HEK293 (cell line): ENCODE results near the gene SLITRK1.

Experiments used
- ATF2 ChIP-seq: fragments of 450-650 bp; formaldehyde crosslinking; IDR thresholded peaks from 2 replicates; pipeline ENCODE4 v1.5.1; 2016; ENCODE audit warnings: missing biosample characterization, missing genetic modification characterization, low read depth
- CTCF ChIP-seq: fragments of 450-650 bp; formaldehyde crosslinking; IDR thresholded peaks from 2 replicates; pipeline ENCODE4 v1.5.1; 2016; ENCODE audit warnings: missing biosample characterization, missing genetic modification characterization
- ZNF629 ChIP-seq: fragments of 450-650 bp; formaldehyde crosslinking; IDR thresholded peaks from 2 replicates; pipeline ENCODE4 v1.5.1; 2017; ENCODE audit warnings: missing biosample characterization, missing genetic modification characterization
- ZNF837 ChIP-seq: fragments of 450-650 bp; formaldehyde crosslinking; IDR thresholded peaks from 2 replicates; pipeline ENCODE4 v1.5.1; 2016; ENCODE audit warnings: missing biosample characterization, missing genetic modification characterization

DNA sequence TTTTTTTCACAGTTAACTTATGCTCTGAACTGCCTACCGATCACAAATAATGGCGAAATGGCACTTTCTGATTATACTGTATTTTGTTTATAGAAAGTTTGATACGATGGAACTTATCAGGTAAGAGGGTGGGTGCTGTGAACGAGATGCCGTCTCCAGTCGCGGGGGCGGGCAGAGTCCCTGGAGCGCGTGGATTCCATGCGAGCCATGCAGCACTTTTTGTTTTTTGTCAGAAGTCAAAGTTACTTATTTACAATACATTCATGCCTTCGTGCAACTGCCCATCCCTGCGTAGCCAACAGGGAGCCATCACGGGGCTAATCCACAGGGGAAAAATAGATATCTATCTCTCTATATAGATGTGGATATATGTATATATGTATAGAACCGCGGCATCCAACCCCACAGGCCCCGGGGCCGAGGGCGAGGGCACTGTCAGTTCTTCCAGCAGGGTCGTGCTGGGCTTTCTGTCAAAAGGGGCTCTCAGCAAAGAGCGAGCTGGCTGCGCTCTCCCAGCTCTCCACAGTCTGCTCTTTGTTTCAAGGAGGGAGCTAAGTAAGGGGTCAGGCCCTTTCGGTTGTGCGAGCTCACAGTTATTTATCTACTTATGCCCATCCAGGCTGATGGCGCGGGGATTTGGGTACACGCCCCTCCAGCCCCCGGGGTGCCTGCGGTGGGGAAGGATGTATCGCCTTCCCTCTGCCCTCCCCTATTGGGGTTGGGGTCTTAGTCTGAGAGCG is 3.4 kb downstream of the SLITRK1 start:
- no peak for TF ChIP-seq ZNF629 (tag by site-specific recombination)
- no peak for TF ChIP-seq CTCF (tag by site-specific recombination)
- no peak for TF ChIP-seq ZNF837 (tag by site-specific recombination)
- no peak for TF ChIP-seq ATF2 (tag by site-specific recombination)
